ENCODE measurements around the gene AKAP6. TPM values are rescaled to one million over a fixed set of nuclear protein-coding genes. Genes with fewer than 3 reads are reported as not detected.

AKAP6 gene
- total and polyA plus RNA-seq, 7 donors, result 0.60 to 56.2 (median 29.5) TPM; not detected in 1

- intact Hi-C loops (cut with DNase I), result no loop called here
- TF ChIP-seq EP300 (IDR thresholded peaks at IDR 0.05) (no peak), POLR2A (IDR thresholded peaks at IDR 0.05) (no peak), CTCF (IDR thresholded peaks at IDR 0.05) (no peak), POLR2AphosphoS5 (IDR thresholded peaks at IDR 0.05) (no peak)
These were observed 120.5 kb downstream of the AKAP6 start for GRCh38 chr14:32449648-32450047.

GRCh38 chr14:32450919-32451675 is 122.0 kb downstream of the AKAP6 start:
- H3K4me1 ChIP-seq, result peaks cover 0 to 58% (median 25%) of the 10 kb centered on the region in 4 donors

More at GRCh38 chr14:32449648-32450047, 120.5 kb downstream of the AKAP6 start:
- Histone ChIP-seq H3K27ac (peak overlapping the region in 3 of 4 donors; percentile 30 to 61 (median 31)), H3K4me1 (peaks cover 0 to 61% (median 26%) of the 10 kb centered on the region in 4 donors), H3K27me3 (no peaks in the 10 kb centered on the region), H3K9me3 (no peaks in the 10 kb centered on the region), H3K4me3 (no peak overlapping the region), H3K36me3 (no peaks in the 10 kb centered on the region)
- no peak for DNase-seq
- WGBS, 2 donors, result 73 to 83% methylated on average over 1 of the region's 1 CpG

GRCh38 chr14:32453857-32454810 is 125.0 kb downstream of the AKAP6 start:
- Histone ChIP-seq H3K27me3 (no peaks in the 10 kb centered on the region), H3K27ac (peak overlapping the region in 3 of 4 donors; percentile 67 to 88 (median 76)), H3K36me3 (no peaks in the 10 kb centered on the region), H3K9me3 (no peaks in the 10 kb centered on the region), H3K4me1 (peaks cover 0 to 61% (median 46%) of the 10 kb centered on the region in 4 donors), H3K4me3 (no peak overlapping the region)
- peak; percentile 71 for DNase-seq
- intact Hi-C loops (cut with DNase I), result no loop called here
- TF ChIP-seq POLR2A (IDR thresholded peaks at IDR 0.05), result no peak
- TF ChIP-seq POLR2AphosphoS5 (IDR thresholded peaks at IDR 0.05), result peak in 2 of 4 donors; percentile 43 to 52
- no peak for TF ChIP-seq EP300 (IDR thresholded peaks at IDR 0.05)
- TF ChIP-seq CTCF (IDR thresholded peaks at IDR 0.05), result no peak
- 69 to 77% methylated on average over 9 of the region's 9 CpGs for WGBS, 2 donors

More at GRCh38 chr14:32450919-32451675, 122.0 kb downstream of the AKAP6 start:
- 47 to 72% methylated on average over 2 of the region's 2 CpGs for WGBS, 2 donors
- H3K9me3 ChIP-seq, result no peaks in the 10 kb centered on the region
- DNase-seq, result no peak
- no peak overlapping the region for H3K4me3 ChIP-seq
- intact Hi-C loops (cut with DNase I), result no loop called here
- no peaks in the 10 kb centered on the region for H3K36me3 ChIP-seq
- TF ChIP-seq EP300 (IDR thresholded peaks at IDR 0.05), result no peak
- TF ChIP-seq CTCF (IDR thresholded peaks at IDR 0.05), result no peak
- no peak for TF ChIP-seq POLR2A (IDR thresholded peaks at IDR 0.05)
- TF ChIP-seq POLR2AphosphoS5 (IDR thresholded peaks at IDR 0.05), result no peak
- no peaks in the 10 kb centered on the region for H3K27me3 ChIP-seq
- peak overlapping the region in 2 of 4 donors; percentile 30 to 61 for H3K27ac ChIP-seq

GRCh38 chr14:32457213-32457920 is 128.3 kb downstream of the AKAP6 start:
- Histone ChIP-seq H3K4me1 (peaks cover 0 to 47% (median 37%) of the 10 kb centered on the region in 4 donors), H3K9me3 (no peaks in the 10 kb centered on the region), H3K27me3 (no peaks in the 10 kb centered on the region), H3K27ac (peak overlapping the region; percentile 72 to 88 (median 81)), H3K4me3 (no peak overlapping the region), H3K36me3 (no peaks in the 10 kb centered on the region)
- peak; percentile 91 for DNase-seq
- TF ChIP-seq POLR2AphosphoS5 (IDR thresholded peaks at IDR 0.05), result peak; percentile 97 to 99 (median 99)
- no peak for TF ChIP-seq CTCF (IDR thresholded peaks at IDR 0.05)
- no peak for TF ChIP-seq POLR2A (IDR thresholded peaks at IDR 0.05)
- peak; percentile 95 to 99 (median 98) for TF ChIP-seq EP300 (IDR thresholded peaks at IDR 0.05)
- WGBS, 2 donors, result 56 to 66% methylated on average over 5 of the region's 5 CpGs
- intact Hi-C loops (cut with DNase I), result loop anchor here (5.0 kb wide), 2 partner anchors 35 to 465 kb away; no protein-coding TSS in a partner anchor
